HG02610 (cell line): ENCODE results near the gene NKAIN1.
"Not testable (repeated sequence)": the region's sequence is repeated elsewhere in the genome, so short reads cannot be mapped to it uniquely, and the experiment has no call there.

Experiments
- ATAC-seq: cut with Tn5 transposase; IDR thresholded peaks from one replicate; pipeline ENCODE4 v1.9.1; 2021; ENCODE audit warnings: mild to moderate bottlenecking, moderate library complexity; ENCODE audit not compliant: unreplicated experiment

NKAIN1 gene

DNA sequence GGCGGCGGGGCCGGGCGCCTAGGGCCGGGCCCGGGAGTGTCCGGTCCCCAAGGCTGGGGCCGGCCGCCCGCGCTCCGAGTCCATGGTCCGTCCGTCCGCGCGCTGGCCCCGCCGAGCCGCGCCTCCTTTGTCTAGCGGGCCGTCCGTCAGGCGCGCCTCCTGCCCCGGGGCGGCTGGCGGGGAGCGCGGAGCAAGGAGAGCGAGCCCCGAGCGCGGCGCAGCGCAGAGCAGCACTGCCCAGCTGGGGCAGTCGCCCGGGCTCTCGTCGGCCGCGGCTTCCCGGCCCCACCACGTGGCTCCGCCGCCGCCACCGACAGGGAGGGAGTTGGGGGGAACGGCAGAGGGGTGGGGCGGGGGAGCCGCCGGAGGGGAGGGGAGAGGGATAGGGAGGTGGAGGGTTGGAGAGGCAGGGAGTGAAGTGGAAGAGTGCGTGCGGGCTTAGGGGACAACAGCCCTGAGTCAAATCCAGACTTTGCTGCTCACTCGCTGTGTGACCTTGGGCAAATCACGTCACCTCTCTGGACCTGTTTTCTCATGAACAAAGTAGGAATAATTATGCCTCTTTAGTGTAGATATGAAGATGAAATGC is at the start of gene NKAIN1:
Gene NKAIN1, minus strand, starts transcription at position 235 of the 589 bp plus-strand sequence. CDS start 340 bp downstream, outside the sequence.
- no peak for ATAC-seq

DNA sequence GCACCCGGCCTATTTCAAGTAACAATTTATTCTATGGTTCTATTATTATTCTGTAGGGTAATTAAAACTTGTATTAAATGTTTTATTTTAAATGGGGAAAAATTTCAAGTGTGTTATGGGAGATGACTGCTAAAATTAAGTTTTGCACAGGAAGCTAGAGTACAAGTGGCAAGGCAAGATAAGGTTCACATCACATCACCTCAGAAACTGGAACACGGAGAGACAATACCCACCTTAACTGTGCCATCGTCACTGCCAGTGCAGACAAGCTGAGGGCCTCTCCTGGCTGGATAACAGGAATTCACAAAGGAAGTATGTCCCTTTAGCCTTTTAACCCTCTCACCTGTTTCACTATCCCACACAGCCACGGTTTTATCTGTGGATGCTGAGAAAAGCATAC is 49.3 kb upstream of the NKAIN1 start:
- ATAC-seq: no peak

DNA sequence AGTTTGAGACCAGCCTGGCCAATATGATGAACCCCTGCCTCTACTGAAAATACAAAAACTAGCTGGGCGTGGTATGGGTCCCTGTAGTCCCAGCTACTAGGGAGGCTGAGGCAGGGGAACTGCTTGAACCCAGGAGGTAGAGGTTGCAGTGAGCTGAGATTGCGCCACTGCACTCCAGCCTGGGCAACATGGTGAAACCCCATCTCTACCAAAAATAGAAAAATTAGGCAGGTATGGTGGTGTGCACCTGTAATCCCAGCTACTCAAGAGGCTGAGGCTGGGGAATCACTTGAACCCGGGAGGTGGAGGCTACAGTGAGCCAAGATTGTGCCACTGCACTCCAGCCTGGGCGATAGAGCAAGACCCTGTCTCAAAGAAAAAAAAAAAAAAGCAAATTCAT is 48.1 kb upstream of the NKAIN1 start:
- ATAC-seq: not testable (repeated sequence)

DNA sequence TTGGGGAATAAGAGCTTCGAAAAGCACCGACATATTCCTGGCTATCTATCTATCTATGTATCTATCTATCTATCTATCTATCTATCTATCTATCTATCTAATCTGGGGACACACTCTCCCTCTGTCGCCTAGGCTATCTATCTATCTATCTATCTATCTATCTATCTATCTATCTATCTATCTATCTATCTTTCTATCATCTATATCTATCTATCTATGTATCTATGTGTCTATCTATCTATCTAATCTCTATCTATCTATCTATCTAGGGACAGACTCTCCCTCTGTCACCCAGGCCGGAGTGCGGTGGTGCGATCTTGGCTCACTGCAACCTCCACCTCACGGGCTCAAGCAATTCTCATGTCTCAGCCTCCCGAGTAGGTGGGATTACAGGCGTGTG is 42.7 kb upstream of the NKAIN1 start:
- ATAC-seq: not testable (repeated sequence)

DNA sequence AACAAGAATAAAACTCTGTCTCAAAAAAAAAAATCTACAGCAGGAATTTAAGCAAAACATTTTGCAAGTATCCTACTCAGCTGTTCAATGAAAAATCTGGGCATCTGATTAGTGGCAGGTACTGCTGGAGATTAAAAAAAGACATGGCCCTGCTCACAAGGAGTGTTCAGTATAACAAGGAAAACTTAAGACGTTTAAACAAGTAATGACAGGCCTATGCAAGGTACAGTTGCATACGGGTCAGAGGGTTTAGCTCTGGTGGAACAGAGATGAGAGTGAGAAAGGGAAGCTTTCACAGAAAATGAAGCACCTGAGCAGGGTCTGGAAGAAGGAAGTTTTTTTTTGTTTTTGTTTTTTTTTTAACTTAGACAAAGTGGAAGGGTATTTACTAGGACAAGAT is 33.9 kb upstream of the NKAIN1 start:
- ATAC-seq: no peak

DNA sequence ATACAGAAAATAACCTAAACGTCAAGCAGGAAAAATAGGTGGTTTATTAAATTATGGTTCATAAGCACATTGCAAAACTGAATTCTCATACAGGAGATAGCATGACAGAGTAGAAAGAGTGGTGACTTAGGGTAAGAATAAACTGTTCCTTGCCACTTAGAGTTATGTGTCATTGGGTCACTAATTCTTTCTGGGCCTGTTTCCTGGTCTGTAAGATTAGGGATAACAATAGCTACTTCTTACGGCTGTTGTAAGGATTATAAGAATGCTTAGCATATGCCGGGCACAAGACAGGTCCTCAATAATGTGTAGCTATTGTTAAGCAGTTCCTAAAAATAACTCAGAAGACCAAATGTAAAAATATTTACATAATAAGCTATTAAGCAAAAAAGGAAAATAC is 32.7 kb upstream of the NKAIN1 start:
- no peak for ATAC-seq

DNA sequence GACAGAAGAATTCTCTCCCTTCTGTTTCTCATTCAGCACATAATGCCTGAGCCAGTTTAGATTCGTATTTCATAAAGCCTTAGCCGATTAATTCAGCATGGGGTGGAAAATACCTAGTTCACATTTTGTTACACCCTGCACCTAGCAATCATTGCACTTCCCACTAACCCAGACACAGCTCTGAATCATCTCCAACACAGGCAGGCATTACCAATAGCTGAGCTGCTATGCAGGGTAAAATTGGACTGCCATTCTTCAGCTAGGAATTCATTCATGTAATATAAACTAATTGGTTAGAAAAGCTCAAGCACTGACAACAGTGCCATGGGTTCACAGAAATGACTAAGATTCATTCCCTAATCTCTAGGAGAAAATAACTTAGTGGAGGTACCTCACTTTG is 26.9 kb upstream of the NKAIN1 start:
- ATAC-seq: no peak

DNA sequence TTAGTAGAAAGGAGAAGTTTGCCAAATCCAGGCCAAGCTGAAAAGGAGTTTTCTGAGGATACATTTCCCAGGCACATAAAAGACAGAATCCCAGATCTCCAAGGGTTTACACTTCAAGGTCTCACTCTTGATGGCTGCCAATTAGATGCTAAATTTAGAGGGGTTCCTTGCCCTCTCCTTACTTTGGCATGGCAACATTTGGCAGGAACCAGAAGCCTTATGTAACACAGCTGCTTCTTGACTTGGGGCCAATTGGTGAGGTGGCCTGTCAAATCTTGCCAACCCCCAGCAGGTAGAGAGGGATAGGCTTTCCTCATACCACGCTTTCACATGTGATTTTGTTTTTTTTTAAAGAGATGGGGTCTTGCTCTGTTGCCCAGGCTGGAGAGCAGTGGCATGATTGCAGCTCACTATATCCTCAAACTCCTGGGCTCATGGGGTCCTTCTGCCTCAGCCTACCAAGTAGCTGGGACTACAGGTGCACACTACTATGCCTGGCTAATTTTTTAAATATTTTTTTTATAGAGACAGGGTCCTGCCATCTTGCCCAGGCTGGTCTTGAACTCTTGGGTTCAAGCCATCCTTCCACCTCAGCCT is 25.2 kb upstream of the NKAIN1 start:
- ATAC-seq: no peak

DNA sequence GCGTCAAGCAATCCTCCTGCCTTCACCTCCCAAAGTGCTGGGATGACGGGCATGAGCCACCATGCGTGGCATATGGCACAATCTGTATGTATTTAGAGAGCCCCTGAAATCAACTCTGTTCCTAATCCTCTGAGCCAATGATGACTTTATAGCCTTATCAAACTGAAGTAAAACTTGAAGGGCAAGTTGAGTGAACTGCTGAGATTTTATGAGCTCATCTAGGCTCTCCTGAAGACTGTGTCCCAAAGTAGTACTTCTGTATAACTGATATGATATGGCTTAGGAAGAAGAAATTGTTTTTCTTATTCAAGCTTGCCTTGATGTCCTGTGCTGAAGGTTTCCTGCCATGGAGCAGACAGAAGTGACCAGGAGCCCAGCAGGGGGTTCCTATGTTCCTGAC is 23.7 kb upstream of the NKAIN1 start:
- ATAC-seq: no peak

DNA sequence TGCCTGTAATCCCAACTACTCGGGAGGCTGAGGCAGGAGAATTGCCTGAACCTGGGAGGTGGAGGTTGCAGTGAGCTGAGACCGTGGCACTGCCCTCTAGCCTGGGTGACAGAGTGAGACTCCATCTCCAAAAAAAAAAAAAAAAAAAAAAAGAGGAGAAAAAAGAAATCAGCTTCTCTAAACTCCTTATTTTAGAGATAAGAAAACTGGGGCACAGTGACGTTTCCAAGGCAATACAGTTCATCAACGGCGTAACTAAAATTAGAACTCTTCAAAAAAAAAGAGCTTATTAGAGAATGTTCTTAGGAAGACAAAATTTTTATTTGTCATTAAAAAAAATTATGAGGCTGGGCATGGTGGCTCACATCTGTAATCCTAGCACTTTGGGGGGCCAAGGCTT is 22.7 kb upstream of the NKAIN1 start:
- not testable (repeated sequence) for ATAC-seq

DNA sequence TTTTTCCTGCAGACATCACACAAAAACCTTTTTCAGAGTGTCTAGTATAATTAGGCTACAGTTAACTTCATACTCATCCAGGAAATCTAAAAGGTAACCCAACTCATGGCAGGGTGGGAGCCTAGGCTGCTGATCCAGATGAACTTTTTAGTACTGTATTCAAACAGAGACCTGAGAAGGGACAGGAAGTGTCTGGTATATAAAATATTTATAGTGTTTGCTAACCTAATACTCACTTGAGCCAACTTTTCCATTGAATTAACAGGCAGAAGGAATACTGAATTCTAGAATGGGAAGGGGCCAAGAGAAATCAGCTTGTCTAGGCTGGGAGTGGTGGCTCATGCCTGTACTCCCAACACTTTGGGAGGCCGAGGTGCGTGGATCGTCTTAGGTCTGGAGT is 22.2 kb upstream of the NKAIN1 start:
- ATAC-seq: no peak

DNA sequence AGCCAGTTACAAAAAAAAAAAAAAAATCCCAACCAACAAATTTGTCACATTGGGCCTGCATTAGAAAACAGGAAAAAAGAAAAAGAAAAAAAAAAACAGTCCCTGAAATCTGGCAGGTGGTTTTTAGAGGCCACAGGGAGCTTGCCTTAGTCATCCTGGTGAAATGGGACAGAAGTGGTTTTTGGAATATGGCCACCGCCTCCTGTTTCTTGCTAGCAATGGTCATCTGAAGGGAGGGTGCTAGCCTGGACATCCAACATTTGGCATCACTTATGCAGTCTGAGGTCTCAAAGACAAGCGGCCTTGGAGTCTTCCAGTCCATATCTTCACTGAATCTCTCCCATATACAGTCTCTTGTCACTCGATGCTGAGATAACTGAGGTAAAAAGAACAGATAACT is 20.1 kb upstream of the NKAIN1 start:
- no peak for ATAC-seq

DNA sequence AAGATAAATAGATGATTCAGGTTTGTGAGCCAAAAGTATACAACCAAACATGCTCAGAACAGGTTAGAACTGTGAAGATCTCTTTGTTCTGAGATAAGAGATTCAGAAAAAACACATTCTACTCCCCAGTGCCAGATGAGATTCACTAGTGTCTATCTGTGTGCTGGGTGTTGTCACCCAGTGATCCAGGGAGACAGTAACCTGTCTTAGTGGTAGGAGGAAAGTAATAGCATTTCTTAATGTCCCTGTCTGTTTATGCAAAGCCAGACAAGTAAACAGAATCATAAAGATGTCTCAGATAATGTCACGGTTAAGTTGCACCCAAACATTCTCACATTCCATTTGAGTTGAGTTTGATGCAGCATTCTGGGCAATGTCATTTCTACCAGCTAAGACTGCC is 18.9 kb upstream of the NKAIN1 start:
- no peak for ATAC-seq

DNA sequence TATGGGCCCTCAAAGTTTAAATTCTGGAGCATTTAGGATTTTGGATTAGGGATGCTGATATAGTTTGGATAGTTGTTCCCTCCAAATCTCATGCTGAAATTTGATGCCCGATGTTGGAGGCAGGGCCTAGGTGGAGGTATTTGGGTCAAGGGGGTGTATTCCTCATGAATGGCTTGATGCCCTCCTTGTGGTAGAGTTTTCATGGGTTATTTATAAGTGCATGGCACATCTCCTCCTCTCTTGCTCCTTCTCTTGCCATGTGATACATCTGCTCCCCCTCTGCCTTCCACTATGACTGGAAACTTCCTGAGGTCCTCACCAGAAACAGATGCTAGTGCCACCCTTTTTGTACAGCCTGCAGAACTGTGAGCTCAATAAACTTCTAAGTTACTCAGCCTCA is 17.5 kb upstream of the NKAIN1 start:
- no peak for ATAC-seq

DNA sequence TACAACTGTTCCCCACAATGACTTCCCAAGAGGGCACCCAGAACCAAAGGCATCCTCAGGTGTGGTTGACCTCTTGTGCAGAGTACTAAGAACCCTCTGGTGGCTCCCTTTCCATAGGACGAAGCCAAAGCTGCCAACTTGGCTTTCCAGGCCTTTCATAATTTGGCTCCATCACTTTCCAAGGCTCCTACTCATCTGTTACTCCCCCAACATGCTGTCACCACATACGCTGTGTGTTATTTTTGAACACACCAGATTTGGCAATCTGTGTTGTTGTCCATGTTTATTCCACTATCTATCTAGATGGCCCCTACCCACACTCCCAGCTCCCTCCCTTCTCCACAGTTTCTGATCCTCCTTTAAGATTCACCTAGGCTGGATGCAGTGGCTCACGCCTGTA is 10.2 kb upstream of the NKAIN1 start:
- no peak for ATAC-seq

DNA sequence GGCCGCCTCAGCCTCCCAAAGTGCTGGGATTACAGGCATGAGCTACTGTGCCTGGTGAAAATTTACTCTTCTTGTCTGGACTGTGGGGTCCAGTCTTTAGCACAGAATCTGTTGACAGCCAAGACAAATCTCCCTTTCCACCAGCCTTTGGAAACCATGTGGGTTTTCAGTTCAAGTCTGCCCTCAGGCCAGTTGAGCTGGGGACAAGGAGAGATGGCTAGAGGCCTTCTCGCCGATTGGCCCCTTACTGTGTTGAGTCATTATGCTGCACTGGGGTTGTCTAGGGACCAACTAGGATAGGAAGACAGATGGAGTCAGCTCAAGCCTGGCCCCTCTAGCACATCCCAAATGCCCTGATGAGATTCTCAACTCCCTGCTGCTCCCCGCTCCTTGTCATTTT is 8.6 kb upstream of the NKAIN1 start:
- no peak for ATAC-seq

DNA sequence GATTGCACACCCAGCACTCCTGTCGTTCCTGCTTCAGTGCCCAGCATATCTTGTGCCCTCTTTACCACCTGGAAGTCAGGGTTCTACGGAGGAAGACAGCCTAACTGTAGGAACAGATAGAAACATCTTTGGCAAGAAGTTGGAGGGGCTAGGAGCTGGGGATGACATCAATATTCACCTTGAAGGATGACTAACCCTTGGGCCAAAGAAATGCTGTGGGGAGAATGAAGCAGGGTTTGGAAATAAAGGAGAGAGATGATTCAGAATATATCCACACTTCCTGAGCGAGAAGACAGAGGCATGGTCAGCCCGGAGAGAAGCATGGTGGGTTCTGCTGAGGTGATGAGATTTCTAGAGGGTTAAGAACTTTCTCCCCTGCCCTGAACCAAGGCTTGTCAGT is 4.6 kb upstream of the NKAIN1 start:
- no peak for ATAC-seq

DNA sequence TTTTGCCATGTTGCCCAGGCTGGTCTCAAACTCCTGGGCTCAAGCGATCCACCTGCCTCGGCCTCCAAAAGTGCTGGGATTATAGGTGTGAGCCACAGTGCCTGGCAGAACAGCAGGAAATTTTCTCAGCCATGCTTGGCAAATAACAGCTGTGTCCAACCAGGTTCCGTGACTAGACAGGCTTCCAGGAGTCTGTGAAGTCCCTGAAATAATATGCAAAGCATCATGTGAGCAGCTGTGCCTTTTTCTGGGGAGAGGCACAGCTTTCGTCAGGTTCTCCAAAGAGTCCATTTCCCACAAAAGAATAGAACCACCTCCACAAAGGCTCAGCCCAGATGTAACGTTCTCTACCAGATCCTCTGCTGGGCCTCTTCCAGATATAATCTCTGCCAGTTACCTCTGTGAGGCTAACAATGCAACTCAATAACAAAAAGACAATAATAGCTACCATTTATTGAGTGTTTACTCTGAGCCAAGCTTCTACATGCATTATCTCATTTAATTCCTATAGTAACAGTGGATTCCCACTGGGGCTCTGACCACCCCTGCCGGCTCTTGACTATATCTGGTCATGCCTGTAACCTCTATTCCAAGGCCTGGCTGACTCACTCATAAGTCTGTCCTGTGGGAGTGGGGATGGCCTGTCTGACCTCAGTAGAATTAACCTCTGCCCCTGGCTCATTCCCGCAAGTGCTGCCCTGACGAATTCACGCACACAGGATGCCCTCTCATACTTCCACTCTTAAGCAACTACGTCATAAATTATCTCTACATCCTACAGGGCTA is 4.0 kb upstream of the NKAIN1 start:
- no peak for ATAC-seq

DNA sequence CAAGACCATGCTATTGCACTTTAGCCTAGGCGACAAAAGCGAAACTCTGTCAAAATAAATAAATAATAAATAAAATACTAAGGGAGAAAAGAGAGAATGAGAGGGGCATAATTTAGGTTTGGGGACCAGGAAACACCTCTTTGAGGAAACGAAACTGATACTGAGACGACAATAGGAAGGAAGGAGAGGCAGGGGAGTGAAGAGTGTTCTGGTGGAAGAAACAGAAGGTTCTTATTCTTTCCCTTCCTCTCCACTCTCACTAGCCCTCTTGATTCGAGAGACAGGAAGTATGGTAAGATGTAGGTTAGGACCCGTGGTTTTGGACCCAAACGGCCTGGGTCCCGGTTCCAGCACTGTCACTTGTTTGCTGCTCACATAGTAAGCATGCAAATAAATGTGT is 1.6 kb upstream of the NKAIN1 start:
- ATAC-seq: no peak

DNA sequence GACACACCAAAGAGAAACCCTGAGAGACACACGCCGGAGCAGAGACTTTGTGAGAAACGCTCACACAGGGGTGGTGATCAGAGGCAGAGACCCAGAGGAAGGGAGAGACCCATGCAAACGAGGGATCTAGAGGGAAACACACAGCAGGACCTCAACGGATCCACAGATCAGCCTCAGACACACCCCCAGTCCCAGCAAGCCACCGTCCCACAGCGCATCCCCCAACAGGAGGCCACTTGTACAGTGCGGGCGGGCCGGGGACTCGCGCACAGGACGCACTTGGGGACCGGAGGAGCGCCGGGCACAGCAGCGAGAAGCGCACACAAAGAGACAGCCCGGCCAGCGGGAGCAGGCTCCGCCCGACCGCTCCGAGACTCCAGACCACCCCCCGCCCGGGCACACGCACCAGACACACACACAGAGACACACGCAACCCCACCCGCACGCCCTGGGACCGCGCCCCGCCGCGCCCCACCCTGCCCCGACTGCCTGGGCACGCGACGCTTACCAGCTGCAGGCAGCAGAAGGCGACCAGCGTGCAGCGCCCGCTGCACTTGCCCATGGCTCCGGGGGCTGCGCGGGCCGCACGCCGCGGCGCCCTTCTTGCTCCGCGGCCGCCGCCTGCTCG is 587 bp downstream of the NKAIN1 start:
- no peak for ATAC-seq

DNA sequence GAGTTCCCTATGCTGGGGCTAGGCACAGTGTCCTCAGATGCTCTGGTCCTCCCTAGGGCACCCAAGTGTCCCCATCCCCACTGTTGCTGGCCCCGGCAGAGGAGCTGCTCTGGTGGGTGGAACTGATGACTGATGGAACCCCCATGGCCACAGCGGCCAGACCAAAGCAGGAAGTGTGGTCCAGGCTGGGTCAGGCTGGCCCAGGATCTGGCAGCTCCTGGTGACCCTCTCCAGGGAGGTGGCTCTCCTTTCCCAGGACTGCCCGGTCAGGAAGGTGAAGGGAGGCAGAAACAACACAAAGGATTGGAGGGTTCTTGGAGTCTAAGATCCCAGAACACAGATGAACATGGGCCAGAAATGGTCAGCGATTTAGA is 1.1 kb downstream of the NKAIN1 start:
- ATAC-seq: no peak

DNA sequence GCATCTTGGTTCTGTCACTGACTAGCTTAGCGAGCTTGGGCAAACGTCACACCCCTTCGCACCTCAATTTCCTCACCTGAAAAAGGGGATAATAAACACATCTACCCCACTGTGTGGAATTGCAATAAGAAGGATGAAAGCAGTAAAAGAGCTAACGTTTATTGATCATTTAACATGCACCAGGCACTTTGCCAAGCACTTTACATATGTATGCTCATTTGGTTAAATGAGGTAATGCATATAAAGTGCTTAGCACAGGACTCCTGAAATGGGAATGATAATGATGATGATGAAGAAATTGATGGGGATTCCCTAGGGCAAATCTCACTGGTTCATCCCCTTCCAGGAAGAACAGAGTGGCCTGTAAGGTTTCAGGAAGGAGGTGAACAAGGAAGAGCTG is 4.8 kb downstream of the NKAIN1 start:
- ATAC-seq: no peak
